ENCODE data around the gene BET1.
A peak's percentile ranks its signal among the peaks of the same experiment; 100 is the strongest.
"Not testable (repeated sequence)": the region's sequence is repeated elsewhere in the genome, so short reads cannot be mapped to it uniquely, and the experiment has no call there.

Gene BET1

DNA sequence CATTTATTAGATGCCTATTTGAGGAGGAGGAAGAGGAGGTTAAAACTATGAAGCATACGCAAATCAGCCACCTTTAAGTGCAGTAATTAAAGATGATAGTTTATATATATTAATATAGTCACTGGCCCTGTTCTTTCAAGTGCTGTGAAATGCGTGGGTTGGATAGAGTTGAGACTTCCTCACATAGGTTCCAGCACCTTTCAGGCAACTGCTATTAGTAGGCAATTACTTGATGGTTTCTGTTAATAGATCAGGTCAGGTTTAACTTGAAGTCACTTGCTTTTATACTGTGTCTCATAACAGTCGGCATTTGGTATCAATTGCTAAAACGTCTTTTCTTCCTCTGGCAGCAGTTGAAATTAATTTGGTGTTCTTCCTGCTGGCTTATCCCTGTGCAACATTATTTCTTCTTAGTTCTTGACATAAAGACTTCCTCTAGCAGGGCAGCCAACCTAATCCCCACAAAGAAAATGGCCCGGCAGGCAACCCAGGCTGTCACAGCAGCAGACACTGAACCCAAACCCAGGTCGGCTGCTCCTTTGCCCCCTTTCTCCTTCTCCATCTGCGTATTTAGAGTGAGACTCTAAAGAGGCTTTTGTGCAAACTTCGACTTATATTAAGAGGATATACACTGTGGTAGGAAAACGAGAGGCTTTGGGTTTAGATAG lies 35.3 kb upstream of the BET1 start:
- DNase-seq (ENCODE audit: low read depth), result no peak
- TF ChIP-seq, protein P1, sequence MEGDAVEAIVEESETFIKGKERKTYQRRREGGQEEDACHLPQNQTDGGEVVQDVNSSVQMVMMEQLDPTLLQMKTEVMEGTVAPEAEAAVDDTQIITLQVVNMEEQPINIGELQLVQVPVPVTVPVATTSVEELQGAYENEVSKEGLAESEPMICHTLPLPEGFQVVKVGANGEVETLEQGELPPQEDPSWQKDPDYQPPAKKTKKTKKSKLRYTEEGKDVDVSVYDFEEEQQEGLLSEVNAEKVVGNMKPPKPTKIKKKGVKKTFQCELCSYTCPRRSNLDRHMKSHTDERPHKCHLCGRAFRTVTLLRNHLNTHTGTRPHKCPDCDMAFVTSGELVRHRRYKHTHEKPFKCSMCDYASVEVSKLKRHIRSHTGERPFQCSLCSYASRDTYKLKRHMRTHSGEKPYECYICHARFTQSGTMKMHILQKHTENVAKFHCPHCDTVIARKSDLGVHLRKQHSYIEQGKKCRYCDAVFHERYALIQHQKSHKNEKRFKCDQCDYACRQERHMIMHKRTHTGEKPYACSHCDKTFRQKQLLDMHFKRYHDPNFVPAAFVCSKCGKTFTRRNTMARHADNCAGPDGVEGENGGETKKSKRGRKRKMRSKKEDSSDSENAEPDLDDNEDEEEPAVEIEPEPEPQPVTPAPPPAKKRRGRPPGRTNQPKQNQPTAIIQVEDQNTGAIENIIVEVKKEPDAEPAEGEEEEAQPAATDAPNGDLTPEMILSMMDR (conservative IDR thresholded peaks at IDR 0.05; ENCODE audit: low read depth, low read length), result no peak
- no peak overlapping the region for H3K4me3 ChIP-seq (ENCODE audit: low read depth, low read length)

DNA sequence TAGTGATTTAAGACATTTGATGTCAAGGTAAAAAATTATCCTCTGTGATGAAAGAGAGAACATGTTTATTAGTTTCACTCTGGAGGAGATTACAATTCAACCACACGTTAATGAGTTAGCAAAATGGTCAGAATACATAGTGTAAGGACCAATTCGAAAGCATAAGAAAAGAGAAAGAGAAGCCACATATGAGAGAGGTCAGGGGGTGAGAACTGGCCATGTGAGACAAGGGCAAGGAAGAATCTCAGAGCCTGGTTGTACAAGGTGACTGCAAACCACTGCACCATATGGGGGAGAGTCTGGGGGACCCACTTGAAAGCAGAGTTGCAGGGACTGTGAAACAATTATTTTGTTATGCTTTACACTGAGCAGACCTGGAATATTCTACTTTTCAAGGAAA lies 27.7 kb upstream of the BET1 start:
- no peak overlapping the region for H3K4me3 ChIP-seq (ENCODE audit: low read depth, low read length)
- TF ChIP-seq, protein P1 (conservative IDR thresholded peaks at IDR 0.05; ENCODE audit: low read depth, low read length), result no peak
- no peak for DNase-seq (ENCODE audit: low read depth)

DNA sequence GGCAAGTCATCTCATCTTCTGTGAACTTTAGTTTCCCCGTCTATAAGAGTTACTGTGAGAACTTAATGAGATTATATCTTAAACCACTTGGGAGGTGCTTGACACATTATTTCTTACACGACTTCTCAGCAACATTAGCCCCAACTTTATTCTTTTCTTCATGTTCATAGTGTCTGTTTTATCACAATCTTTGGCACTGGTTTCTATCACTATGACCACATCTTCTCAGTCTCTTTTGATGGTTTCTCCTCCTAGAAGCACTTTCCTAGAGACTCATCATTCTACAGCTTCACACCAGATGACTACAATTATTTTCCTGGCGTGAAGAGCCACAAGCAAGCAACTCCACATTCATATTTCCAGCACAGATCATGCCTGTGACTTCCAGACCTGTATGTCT lies 26.5 kb upstream of the BET1 start:
- no peak for DNase-seq (ENCODE audit: low read depth)
- no peak overlapping the region for H3K4me3 ChIP-seq (ENCODE audit: low read depth, low read length)
- TF ChIP-seq, protein P1 (conservative IDR thresholded peaks at IDR 0.05; ENCODE audit: low read depth, low read length), result no peak

DNA sequence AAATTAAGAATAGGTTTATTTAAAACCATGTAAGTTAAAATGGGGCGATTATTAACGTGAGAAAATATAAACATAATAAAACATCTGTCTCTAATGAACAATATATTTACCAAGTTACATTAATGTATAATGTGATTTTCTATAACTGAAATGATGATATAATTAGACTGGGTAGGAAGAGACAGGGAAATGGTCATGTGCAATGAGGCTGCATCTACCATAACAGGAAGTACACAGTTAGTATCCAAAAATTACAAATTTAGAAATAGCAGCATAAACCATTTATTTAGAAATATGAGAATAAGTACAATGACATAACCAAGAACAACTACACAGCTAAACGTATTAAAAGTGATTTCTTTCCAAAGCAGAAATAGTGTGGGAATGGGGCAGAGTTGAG lies 25.8 kb upstream of the BET1 start:
- H3K4me3 ChIP-seq (ENCODE audit: low read depth, low read length), result no peak overlapping the region
- TF ChIP-seq, protein P1 (conservative IDR thresholded peaks at IDR 0.05; ENCODE audit: low read depth, low read length), result no peak
- DNase-seq (ENCODE audit: low read depth), result no peak

DNA sequence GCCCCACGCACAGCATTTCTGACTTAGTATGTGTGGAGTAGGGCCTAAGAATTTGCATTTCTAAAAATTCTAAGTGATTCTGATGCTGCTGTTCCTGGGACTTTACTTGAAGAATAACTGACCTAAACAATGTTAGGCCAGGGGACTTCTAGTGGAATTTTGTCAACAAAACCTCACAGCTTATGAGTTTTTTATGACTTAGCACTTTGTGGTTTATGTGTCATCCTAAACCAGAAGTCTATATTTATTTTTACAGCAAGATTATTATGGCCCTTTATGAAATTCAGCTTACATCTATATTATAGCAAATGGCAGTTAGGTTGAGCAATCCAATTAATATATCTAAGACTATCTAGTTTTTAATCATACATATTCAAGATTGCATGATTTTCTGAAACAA lies 24.6 kb upstream of the BET1 start:
- H3K4me3 ChIP-seq (ENCODE audit: low read depth, low read length), result no peak overlapping the region
- peak; percentile 79 for DNase-seq (ENCODE audit: low read depth)
- TF ChIP-seq, protein P1 (conservative IDR thresholded peaks at IDR 0.05; ENCODE audit: low read depth, low read length), result no peak

DNA sequence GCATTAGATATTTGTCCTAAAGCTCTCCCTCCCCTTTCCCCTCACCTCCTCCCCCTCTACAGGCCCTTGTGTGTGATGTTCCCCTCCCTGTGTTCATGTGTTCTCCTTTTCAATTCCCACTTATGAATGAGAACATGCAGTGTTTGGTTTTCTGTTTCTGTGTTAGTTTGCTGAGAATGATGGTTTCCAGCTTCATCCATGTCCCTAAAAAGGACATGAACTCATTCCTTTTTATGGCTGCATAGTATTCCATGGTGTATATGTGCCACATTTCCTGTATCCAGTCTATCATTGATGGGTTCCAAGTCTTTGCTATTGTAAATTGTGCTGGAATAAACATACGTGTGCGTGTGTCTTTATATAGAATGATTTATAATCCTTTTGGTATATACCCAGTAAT lies 22.5 kb upstream of the BET1 start:
- not testable (repeated sequence) for DNase-seq (ENCODE audit: low read depth); H3K4me3 ChIP-seq (ENCODE audit: low read depth, low read length)

DNA sequence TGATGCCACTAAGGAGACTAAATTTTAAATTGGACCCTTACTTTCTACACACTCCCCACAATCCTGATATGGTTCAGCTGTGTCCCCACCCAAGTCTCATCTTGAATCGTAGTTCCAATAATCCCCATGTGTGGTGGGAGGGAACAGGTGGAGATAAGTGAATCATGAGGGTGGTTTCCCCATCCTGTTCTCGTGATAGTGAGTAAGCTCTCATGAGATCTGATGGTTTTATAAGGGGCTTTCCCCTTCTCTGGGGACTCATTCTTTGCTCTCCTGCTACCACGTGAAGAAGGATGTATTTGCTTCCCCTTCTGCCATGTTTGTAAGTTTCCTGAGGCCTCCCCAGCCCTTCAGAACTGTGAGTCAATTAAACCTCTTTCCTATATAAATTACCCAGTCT lies 18.4 kb upstream of the BET1 start:
- TF ChIP-seq, protein P1 (conservative IDR thresholded peaks at IDR 0.05; ENCODE audit: low read depth, low read length), result no peak
- peak; percentile 41 for DNase-seq (ENCODE audit: low read depth)
- H3K4me3 ChIP-seq (ENCODE audit: low read depth, low read length), result no peak overlapping the region

All from choroid plexus epithelial cell (primary cell).